ENCODE results near the gene MAEA. TPM values are rescaled to one million over a fixed set of nuclear protein-coding genes. Genes with fewer than 3 reads are reported as not detected.

Gene MAEA
- total and polyA plus RNA-seq, 2 of the 8 experiments (the other 6 are each of a cell fraction or from before 2014, with no cell fraction given): 75.8 to 133 TPM

DNA sequence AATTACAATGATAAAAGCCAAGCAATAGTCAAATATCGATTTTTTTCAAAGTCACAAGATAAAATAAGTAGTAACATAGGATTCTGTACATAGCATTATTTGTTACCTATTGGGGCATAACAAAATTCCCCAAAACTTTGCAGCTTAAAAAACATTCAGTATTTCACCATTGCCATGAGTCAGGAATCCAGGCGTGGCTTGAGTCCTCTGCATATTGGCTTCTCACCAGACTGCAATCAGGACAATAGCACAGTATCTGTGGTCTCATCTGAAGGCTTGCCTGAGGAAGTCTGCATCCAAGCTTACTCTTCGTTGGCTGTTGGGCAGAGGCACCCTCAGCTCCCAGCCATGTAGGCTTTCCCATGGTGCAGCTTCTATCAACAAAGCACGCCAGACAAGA, 34.5 kb upstream of the MAEA start:
- no peaks in the 10 kb centered on the region for H4K20me1 ChIP-seq (replicated peaks in 1 of 2; ENCODE audit: control insufficient read depth in 1 of 2, insufficient read depth in 2 of 2, low read length in 2 of 2)
- ChIA-PET POLR2A (ENCODE audit: partially characterized antibody) (interaction anchor here (1.6 kb wide), 1 partner anchor 10 kb away, joined by 4 read pairs; no protein-coding TSS in a partner anchor), CTCF (ENCODE audit: partially characterized antibody) (interaction anchor here (0.8 to 1.2 kb wide), 2 partner anchors 14 to 98 kb away, joined by 3 read pairs; no protein-coding TSS in a partner anchor)
- H2BK120ac ChIP-seq (replicated peaks; ENCODE audit: low read depth, low read length): no peak overlapping the region
- peaks cover 0 to 1% (median 0%) of the 10 kb centered on the region in 4 experiments; a peak in 1 of 7 replicates for H3K4me1 ChIP-seq (replicated peaks in 1 of 4; ENCODE audit: control insufficient read depth in 3 of 4, insufficient read depth in 4 of 4, low read length in 3 of 4)
- no peak overlapping the region for H3K27ac ChIP-seq (ENCODE audit: low read depth, low read length)
- no peak overlapping the region for H2BK5ac ChIP-seq (ENCODE audit: low read depth, low read length)
- H4K8ac ChIP-seq (ENCODE audit: extremely low read depth, insufficient read depth, low read length): no peak overlapping the region
- H3K4me3 ChIP-seq (ENCODE audit: extremely low read depth in 1 of 4, insufficient read depth in 2 of 4, low read depth in 3 of 4, low read length in 4 of 4): no peak overlapping the region
- no peak overlapping the region for H2BK12ac ChIP-seq (ENCODE audit: low read depth, low read length)
- H3K18ac ChIP-seq (ENCODE audit: extremely low read depth, low read length): no peak overlapping the region
- no peak for FAIRE-seq
- no peak overlapping the region for H2AFZ ChIP-seq (ENCODE audit: low read length)
- no peaks in the 10 kb centered on the region for H3K23me2 ChIP-seq (ENCODE audit: low read depth, low read length)
- no peak overlapping the region for H3K23ac ChIP-seq (ENCODE audit: insufficient read length)
- no peaks in the 10 kb centered on the region for H3K79me2 ChIP-seq (ENCODE audit: control insufficient read depth in 1 of 2, insufficient read depth in 2 of 2, low read length in 2 of 2)
- no peak for DNase-seq (ENCODE audit: low read depth in 1 of 2, low spot score in 2 of 2)
- H3K4ac ChIP-seq (replicated peaks; ENCODE audit: insufficient read length, low read depth, low read length): no peak overlapping the region
- no peak overlapping the region for H2AK5ac ChIP-seq (ENCODE audit: low read depth, low read length)
- no peak overlapping the region for H3K14ac ChIP-seq (ENCODE audit: insufficient read length)
- H3K4me2 ChIP-seq (ENCODE audit: insufficient read depth in 1 of 2, low read depth in 2 of 2, low read length in 2 of 2): no peak overlapping the region
- peaks cover 0 to 2% (median 0%) of the 10 kb centered on the region in 4 experiments; a peak in 2 of 7 replicates for H3K27me3 ChIP-seq (replicated peaks in 1 of 4; ENCODE audit: control insufficient read depth in 3 of 4, extremely low read depth in 1 of 4, insufficient read depth in 3 of 4, low read length in 3 of 4)
- peaks cover 0 to 20% (median 6%) of the 10 kb centered on the region in 4 experiments; a peak in 3 of 8 replicates for H3K36me3 ChIP-seq (ENCODE audit: control insufficient read depth in 2 of 4, insufficient read depth in 4 of 4, low read length in 3 of 4)
- 84% methylated on average over 4 of the region's 4 CpGs; no CpG with 5 or more reads in 1 of the 2 experiments for WGBS, 2 experiments (ENCODE audit: extremely low coverage in 1 of 2, insufficient coverage in 1 of 2, insufficient read length in 1 of 2, insufficient replicate concordance in 2 of 2, low coverage in 1 of 2, low lambda C conversion rate in 2 of 2, missing lambda C conversion rate in 1 of 2)
- no peaks in the 10 kb centered on the region for H3K79me1 ChIP-seq (ENCODE audit: low read depth, low read length)
- H4K5ac ChIP-seq (ENCODE audit: insufficient read length, low read depth, low read length): no peak overlapping the region
- no peak overlapping the region for H2BK15ac ChIP-seq (ENCODE audit: low read length)
- H3K9me3 ChIP-seq (ENCODE audit: insufficient read depth in 2 of 2, low read depth in 1 of 2, low read length in 1 of 2): peaks cover 38 to 40% of the 10 kb centered on the region in 2 experiments
- no peak overlapping the region for H4K91ac ChIP-seq (replicated peaks; ENCODE audit: insufficient read length, low read length)
- H3K9ac ChIP-seq (replicated peaks in 1 of 4; ENCODE audit: extremely low read depth in 1 of 4, low read depth in 3 of 4, low read length in 3 of 4): no peak overlapping the region
- no peak overlapping the region for H3K56ac ChIP-seq (replicated peaks; ENCODE audit: insufficient read length, low read depth, low read length)
- H2BK20ac ChIP-seq (ENCODE audit: low read length): no peak overlapping the region
- TF ChIP-seq YY1 (IDR thresholded peaks at IDR 0.05; ENCODE audit: low read depth, low read length) (no peak), RAD21 (IDR thresholded peaks at IDR 0.05 in 1 of 2, conservative IDR thresholded peaks at IDR 0.05 in 1 of 2; ENCODE audit: low read depth in 2 of 2, low read length in 2 of 2) (no peak), POLR2A (IDR thresholded peaks at IDR 0.05; ENCODE audit: control extremely low read depth in 1 of 2, low read depth in 2 of 2, low read length in 2 of 2) (no peak), RFX5 (IDR thresholded peaks at IDR 0.05; ENCODE audit: borderline replicate concordance, low read depth, low read length) (no peak), KDM5A (IDR thresholded peaks at IDR 0.05; ENCODE audit: low read length) (no peak), BCL11A (IDR thresholded peaks at IDR 0.05; ENCODE audit: low read depth in 2 of 2, low read length in 2 of 2) (no peak), POLR2AphosphoS5 (IDR thresholded peaks at IDR 0.05; ENCODE audit: low read depth, low read length) (no peak)

Data from H1 (cell line).